A549 (cell line): ENCODE measurements around the gene KIFC3. TPM values are rescaled to one million over a fixed set of nuclear protein-coding genes. Genes with fewer than 3 reads are reported as not detected.
"Not testable (repeated sequence)": the region's sequence is repeated elsewhere in the genome, so short reads cannot be mapped to it uniquely, and the experiment has no call there.

Source experiments
- ATAC-seq, 2 experiments: fragments of 200-7000 bp in 1 of 2; fragments of >200 bp in 1 of 2; cut with Nextera tagmentation in 1 of 2; cut with Tn5 transposase in 1 of 2; 3 replicates each; pipeline versions ENCODE4 v1.8.0 to v1.9.1; 2018 to 2020; ENCODE audit warnings: mild to moderate bottlenecking in 1 of 2, moderate library complexity in 1 of 2
- CTCF ChIA-PET: fragments of 300-600 bp; sonication (Branson Sonifier 250); formaldehyde crosslinking; extraction: SDS; loops from one replicate; lab custom pipeline; 2021; ENCODE audit warnings: antibody characterized with exemption, inconsistent platforms; lab: Yijun Ruan, JAX
- POLR2A ChIA-PET: fragments of 350-600 bp; formaldehyde crosslinking; extraction: SDS; loops from one replicate; lab custom pipeline; 2021; ENCODE audit warnings: antibody characterized with exemption, inconsistent platforms; lab: Yijun Ruan, JAX
- DNase-seq, 2 experiments: peaks; one replicate each; pipeline versions ENCODE4 v3.0.0 to v3.0.0-alpha.2; 2011 to 2016; ENCODE audit warnings: low read depth in 1 of 2, low spot score in 1 of 2
- FAIRE-seq: peaks from 2 replicates; lab custom pipeline; 2011; peaks lifted over from hg19 to GRCh38; lab: Jason Lieb, UNC
- H3K27ac ChIP-seq, 2 experiments: fragments of >200 bp; sonication (Bioruptor Twin); formaldehyde crosslinking; 3 replicates each; pipeline ENCODE4 v1.5.1; 2016 to 2017
- H3K4me1 ChIP-seq: fragments of >200 bp; sonication (Bioruptor Twin); formaldehyde crosslinking; 3 replicates; pipeline ENCODE4 v1.6.1; 2016
- H3K4me2 ChIP-seq: fragments of >200 bp; sonication (Bioruptor Twin); formaldehyde crosslinking; 3 replicates; pipeline ENCODE4 v1.6.1; 2016
- H3K4me3 ChIP-seq: fragments of >200 bp; sonication (Bioruptor Twin); formaldehyde crosslinking; 3 replicates; pipeline ENCODE4 v1.5.1; 2016
- H3K9me3 ChIP-seq: fragments of >200 bp; sonication (Bioruptor Twin); formaldehyde crosslinking; 3 replicates; pipeline ENCODE4 v1.6.1; 2016
- CBX8 ChIP-seq: fragments of 200-600 bp; sonication (generic); IDR thresholded peaks from 2 replicates; pipeline ENCODE4 v1.6.1; 2016
- EHMT2 ChIP-seq: fragments of 200-600 bp; sonication (generic); IDR thresholded peaks from 2 replicates; pipeline ENCODE4 v1.6.1; 2016; ENCODE audit warnings: antibody characterized with exemption, low read depth, mild to moderate bottlenecking, moderate library complexity
- EP300 ChIP-seq, 2 experiments: fragments of >200 bp; sonication (Bioruptor Twin); formaldehyde crosslinking; IDR thresholded peaks; 2 replicates in 1 of 2; 3 replicates in 1 of 2; pipeline ENCODE4 v1.6.1; 2016 to 2017
- ESRRA ChIP-seq: fragments of 150-350 bp; IDR thresholded peaks from 2 replicates; pipeline ENCODE4 v1.6.1; 2014; ENCODE audit warnings: mild to moderate bottlenecking, low read length, borderline replicate concordance
- HOXA7 ChIP-seq: fragments of 250-450 bp; sonication (Bioruptor Pico); IDR thresholded peaks from 2 replicates; pipeline ENCODE4 v1.5.0; 2020; ENCODE audit warnings: mild to moderate bottlenecking, moderate library complexity
- JUN ChIP-seq, 2 experiments: fragments of >200 bp; sonication (Bioruptor Twin); formaldehyde crosslinking; IDR thresholded peaks; 2 replicates in 1 of 2; 3 replicates in 1 of 2; pipeline ENCODE4 v1.6.1; 2016 to 2017
- MAZ ChIP-seq: fragments of 150-350 bp; IDR thresholded peaks from 2 replicates; pipeline ENCODE4 v1.6.1; 2014; ENCODE audit warnings: antibody characterized with exemption, low read depth, low read length, borderline replicate concordance
- NFE2L2 ChIP-seq: fragments of 150-350 bp; conservative IDR thresholded peaks from 2 replicates; pipeline ENCODE4 v1.6.1; 2014; ENCODE audit warnings: low read length
- RCOR1 ChIP-seq: fragments of 150-350 bp; IDR thresholded peaks from 2 replicates; pipeline ENCODE4 v1.6.1; 2014; ENCODE audit warnings: antibody characterized with exemption, low read length, low read depth
- TFCP2L1 ChIP-seq: fragments of 250-450 bp; sonication (Bioruptor Pico); IDR thresholded peaks from 2 replicates; pipeline ENCODE4 v1.5.0; 2021; ENCODE audit warnings: mild to moderate bottlenecking
- WGBS: methylation state at CpG from one replicate; pipeline ENCODE4 v1.1.6; 2017; ENCODE audit errors: missing lambda C conversion rate; 5-methylcytosine and 5-hydroxymethylcytosine counted together
- polyA plus RNA-seq, 4 experiments: library from polyadenylated mRNA; depleted of rRNA in 3 of 4; stranded (reverse); fragments of >200 nt; fragmentation: RNase III in 1 of 4; extraction: RNeasy Plus Mini Kit Qiagen cat#74134 plus additional on column Dnase treatment in 1 of 4; gene quantifications; 2 replicates in 3 of 4; 3 replicates in 1 of 4; pipeline ENCODE4 v1.2.3, GENCODE V29; 2011 to 2017
- TF ChIP-seq, protein P1 (sequence below): fragments of 450-650 bp; IDR thresholded peaks from 2 replicates; pipeline ENCODE4 v1.6.1; 2014; ENCODE audit warnings: antibody characterized with exemption
- TF ChIP-seq, protein P2 (sequence below): fragments of 250-450 bp; sonication (Bioruptor Pico); IDR thresholded peaks from 2 replicates; pipeline ENCODE4 v1.5.0; 2020; ENCODE audit warnings: low read depth, mild to moderate bottlenecking, moderate library complexity
- TF ChIP-seq, protein P3 (sequence below): IDR thresholded peaks from 2 replicates; pipeline ENCODE4 v1.6.1; 2012

The KIFC3 gene
- polyA plus RNA-seq, 2 of the 4 experiments (the other 2 are of a cell fraction) = 128 to 178 TPM

DNA sequence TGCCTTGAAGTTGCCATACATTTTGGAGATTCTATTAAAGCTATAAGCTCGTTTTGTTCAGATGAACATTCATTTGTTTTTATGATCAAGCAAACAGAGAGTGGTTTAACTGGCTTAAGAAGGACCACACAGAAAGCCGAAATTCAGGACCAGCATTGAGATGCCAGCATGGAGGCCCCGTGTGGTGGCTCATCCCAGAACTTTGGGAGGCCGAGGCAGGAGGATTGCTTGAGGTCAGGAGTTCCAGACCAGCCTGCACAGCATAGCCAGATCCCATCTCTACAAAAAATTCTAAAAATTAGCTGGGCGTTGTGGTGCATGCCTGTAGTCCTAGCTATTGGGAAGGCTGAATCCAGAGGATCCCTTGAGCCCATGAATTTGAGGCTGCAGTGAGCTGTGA is 45.9 kb upstream of the KIFC3 start:
- no peak for FAIRE-seq
- WGBS = 90% methylated on average over 5 of the region's 5 CpGs
- Histone ChIP-seq H3K4me2 (no peak overlapping the region), H3K9me3 (no peaks in the 10 kb centered on the region), H3K4me3 (no peak overlapping the region), H3K27ac (no peak overlapping the region; a peak in 1 of 6 replicates), H3K4me1 (peaks cover 7% of the 10 kb centered on the region; the same call in 1 of the 3 replicates)
- no peak for ATAC-seq
- ChIA-PET CTCF (interaction anchor here (1.3 to 3.3 kb wide), 7 partner anchors 9 to 271 kb away, joined by 3 to 13 read pairs (median 3); partner anchors contain the start of gene USB1), POLR2A (no interaction called here)
- TF ChIP-seq TFCP2L1 (CRISPR knock-in tag) = no peak
- no peak for TF ChIP-seq CBX8
- no peak for TF ChIP-seq MAZ
- no peak for TF ChIP-seq ESRRA
- TF ChIP-seq NFE2L2 = no peak
- TF ChIP-seq JUN (IDR thresholded peaks at IDR 0.05) = no peak
- TF ChIP-seq, protein P1, sequence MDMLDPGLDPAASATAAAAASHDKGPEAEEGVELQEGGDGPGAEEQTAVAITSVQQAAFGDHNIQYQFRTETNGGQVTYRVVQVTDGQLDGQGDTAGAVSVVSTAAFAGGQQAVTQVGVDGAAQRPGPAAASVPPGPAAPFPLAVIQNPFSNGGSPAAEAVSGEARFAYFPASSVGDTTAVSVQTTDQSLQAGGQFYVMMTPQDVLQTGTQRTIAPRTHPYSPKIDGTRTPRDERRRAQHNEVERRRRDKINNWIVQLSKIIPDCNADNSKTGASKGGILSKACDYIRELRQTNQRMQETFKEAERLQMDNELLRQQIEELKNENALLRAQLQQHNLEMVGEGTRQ = no peak
- TF ChIP-seq EHMT2 = no peak
- no peak for DNase-seq

DNA sequence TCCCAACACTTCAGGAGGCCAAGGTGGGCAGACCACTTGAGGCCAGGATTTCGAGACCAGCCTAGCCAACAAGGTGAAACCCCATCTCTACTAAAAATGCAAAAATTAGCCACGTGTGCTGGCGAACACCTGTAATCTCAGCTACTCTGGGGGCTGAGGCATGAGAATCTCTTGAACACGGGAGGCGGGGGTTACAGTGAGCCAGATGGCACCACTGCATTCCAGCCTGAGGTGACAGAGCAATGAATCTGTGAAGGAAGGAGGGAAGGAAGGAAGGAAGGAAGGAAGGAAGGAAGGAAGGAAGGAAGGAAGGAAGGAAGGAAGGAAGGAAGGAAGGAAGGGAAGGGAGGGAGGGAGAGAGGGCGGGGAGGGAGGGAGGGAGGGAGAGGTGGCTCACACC is 44.6 kb upstream of the KIFC3 start:
- DNase-seq, H3K9me3 ChIP-seq, POLR2A ChIA-PET, H3K4me3 ChIP-seq, ATAC-seq, FAIRE-seq, H3K4me2 ChIP-seq, H3K27ac ChIP-seq: not testable (repeated sequence)
- WGBS = 93% methylated on average over 4 of the region's 6 CpGs
- peaks cover 19% of the 10 kb centered on the region; the same call in 2 of the 3 replicates for H3K4me1 ChIP-seq
- CTCF ChIA-PET = interaction anchor here (1.5 to 3.3 kb wide), 2 partner anchors 17 to 45 kb away, joined by 6 to 13 read pairs; partner anchors contain the start of gene KIFC3

DNA sequence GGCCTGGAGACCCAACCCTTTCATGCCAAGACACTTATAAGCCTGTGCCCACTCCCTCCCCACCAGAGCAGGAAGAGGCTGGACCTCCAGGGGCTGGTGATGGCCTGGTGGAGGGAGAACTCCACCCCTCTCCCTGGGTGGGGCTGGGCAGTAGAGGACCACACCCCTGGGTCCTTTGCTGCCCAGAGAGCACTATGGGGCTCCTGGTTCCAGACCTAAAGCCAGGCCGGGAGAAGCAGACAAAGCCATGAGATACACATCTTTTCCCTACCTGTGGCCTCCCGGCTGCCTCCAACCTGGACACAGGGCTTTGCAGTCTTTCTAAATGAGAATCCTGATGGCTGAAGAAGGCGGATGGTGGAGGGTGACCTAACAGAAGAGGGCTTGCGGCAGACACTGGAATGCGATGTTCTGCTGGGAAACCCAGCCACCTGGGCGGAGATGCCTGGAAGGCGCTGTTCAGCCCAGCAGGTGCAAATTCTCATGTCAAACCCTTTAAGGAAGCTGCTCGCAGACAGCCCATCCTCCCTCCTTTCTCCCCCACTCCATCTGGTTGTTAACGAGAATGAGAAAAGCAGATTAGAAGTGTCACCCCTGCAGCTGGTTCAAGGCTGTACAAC is 43.9 kb upstream of the KIFC3 start:
- H3K4me3 ChIP-seq = no peak overlapping the region
- ATAC-seq = peak in 1 of 2 experiments; percentile 64; a peak in 3 of 6 replicates
- 94% methylated on average over 9 of the region's 9 CpGs for WGBS
- TF ChIP-seq RCOR1 = no peak
- TF ChIP-seq, all 56 proteins: peak for 0
- peak overlapping the region in 1 of 2 experiments; percentile 47; a peak in 3 of 6 replicates for H3K27ac ChIP-seq
- H3K4me1 ChIP-seq = peaks cover 22% of the 10 kb centered on the region; the same call in 2 of the 3 replicates
- H3K9me3 ChIP-seq = no peaks in the 10 kb centered on the region
- FAIRE-seq (no peak), DNase-seq (no peak)
- POLR2A ChIA-PET = no interaction called here
- H3K4me2 ChIP-seq = no peak overlapping the region
- CTCF ChIA-PET = interaction anchor here (1.5 to 3.3 kb wide), 2 partner anchors 18 to 44 kb away, joined by 6 to 13 read pairs; partner anchors contain the start of gene KIFC3

DNA sequence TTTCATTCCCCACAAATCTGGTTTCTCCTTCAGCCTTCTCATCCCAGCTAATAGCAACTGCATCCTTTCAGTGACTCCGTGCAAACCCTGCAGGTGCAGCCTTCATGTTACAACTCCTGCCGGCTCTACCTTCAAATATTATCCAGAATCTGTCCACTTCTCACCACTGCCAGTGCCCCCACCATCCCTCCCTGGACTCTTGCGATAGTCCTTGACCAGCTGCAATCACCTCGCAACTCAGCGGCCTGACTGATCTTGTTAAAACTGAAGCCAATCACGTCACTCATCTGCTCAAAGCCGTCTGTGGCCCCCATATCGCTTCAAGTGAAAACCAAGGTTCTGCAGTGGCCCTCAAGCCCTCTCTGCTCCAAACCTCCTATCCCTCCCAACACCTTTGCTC is 42.8 kb upstream of the KIFC3 start:
- no peak for ATAC-seq
- POLR2A ChIA-PET = no interaction called here

More for the DNA sequence above, 42.8 kb upstream of the KIFC3 start:
- H3K27ac ChIP-seq = no peak overlapping the region
- no peaks in the 10 kb centered on the region for H3K9me3 ChIP-seq
- no peak overlapping the region for H3K4me3 ChIP-seq
- FAIRE-seq (no peak), DNase-seq (no peak)
- H3K4me2 ChIP-seq = no peak overlapping the region
- H3K4me1 ChIP-seq = peaks cover 22% of the 10 kb centered on the region; the same call in 2 of the 3 replicates
- 88% methylated on average over 8 of the region's 8 CpGs for WGBS
- CTCF ChIA-PET = interaction anchor here (0.9 kb wide), 1 partner anchor 8 kb away, joined by 3 read pairs; no protein-coding TSS in a partner anchor
- no peak for TF ChIP-seq MAZ
- TF ChIP-seq, protein P2, sequence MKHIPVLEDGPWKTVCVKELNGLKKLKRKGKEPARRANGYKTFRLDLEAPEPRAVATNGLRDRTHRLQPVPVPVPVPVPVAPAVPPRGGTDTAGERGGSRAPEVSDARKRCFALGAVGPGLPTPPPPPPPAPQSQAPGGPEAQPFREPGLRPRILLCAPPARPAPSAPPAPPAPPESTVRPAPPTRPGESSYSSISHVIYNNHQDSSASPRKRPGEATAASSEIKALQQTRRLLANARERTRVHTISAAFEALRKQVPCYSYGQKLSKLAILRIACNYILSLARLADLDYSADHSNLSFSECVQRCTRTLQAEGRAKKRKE = no peak
- TF ChIP-seq, protein P3, sequence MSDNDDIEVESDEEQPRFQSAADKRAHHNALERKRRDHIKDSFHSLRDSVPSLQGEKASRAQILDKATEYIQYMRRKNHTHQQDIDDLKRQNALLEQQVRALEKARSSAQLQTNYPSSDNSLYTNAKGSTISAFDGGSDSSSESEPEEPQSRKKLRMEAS = no peak
- TF ChIP-seq HOXA7 (CRISPR knock-in tag) = no peak
- no peak for TF ChIP-seq EP300 (IDR thresholded peaks at IDR 0.05)
